ENCODE results near the gene NR1I2. TPM values are rescaled to one million over a fixed set of nuclear protein-coding genes. Genes with fewer than 3 reads are reported as not detected.

NR1I2 gene
- polyA plus RNA-seq, 3 donors, result 0.07 TPM; not detected in 2

GRCh38 chr3:119769394-119770149, 12.3 kb upstream of the NR1I2 start:
- H3K27ac Mint-ChIP-seq, result no peak overlapping the region
- H3K4me1 Mint-ChIP-seq, result peaks cover 5% of the 10 kb centered on the region

GRCh38 chr3:119774444-119774843, 7.5 kb upstream of the NR1I2 start:
- intact Hi-C loops (cut with micrococcal nuclease), result no loop called here
- no peak overlapping the region for H3K9ac ChIP-seq (ENCODE audit: insufficient read depth, low read length, poor library complexity, severe bottlenecking)
- H3K4me1 ChIP-seq (ENCODE audit: control insufficient read depth in 1 of 2, insufficient read depth in 2 of 2, low read length in 2 of 2), result peaks cover 4 to 6% of the 10 kb centered on the region in 2 donors
- no peaks in the 10 kb centered on the region for H3K36me3 Mint-ChIP-seq
- no peaks in the 10 kb centered on the region for H3K79me2 ChIP-seq (ENCODE audit: insufficient read depth, low read length)
- H3K9me3 Mint-ChIP-seq, result peaks cover 0 to 7% (median 5%) of the 10 kb centered on the region in 7 donors
- no peak overlapping the region for H3K4me2 ChIP-seq (replicated peaks; ENCODE audit: extremely low read depth, low read length, poor library complexity, severe bottlenecking)
- H3K27ac Mint-ChIP-seq, result no peak overlapping the region
- no peaks in the 10 kb centered on the region for H3K27me3 Mint-ChIP-seq (ENCODE audit: low read depth in 3 of 3)
- WGBS (ENCODE audit: insufficient coverage), result 20% methylated on average over 1 of the region's 2 CpGs
- peaks cover 14% of the 10 kb centered on the region for H3K4me1 Mint-ChIP-seq
- peak in 1 of 3 donors; percentile 2 for DNase-seq
- TF ChIP-seq, protein P1, sequence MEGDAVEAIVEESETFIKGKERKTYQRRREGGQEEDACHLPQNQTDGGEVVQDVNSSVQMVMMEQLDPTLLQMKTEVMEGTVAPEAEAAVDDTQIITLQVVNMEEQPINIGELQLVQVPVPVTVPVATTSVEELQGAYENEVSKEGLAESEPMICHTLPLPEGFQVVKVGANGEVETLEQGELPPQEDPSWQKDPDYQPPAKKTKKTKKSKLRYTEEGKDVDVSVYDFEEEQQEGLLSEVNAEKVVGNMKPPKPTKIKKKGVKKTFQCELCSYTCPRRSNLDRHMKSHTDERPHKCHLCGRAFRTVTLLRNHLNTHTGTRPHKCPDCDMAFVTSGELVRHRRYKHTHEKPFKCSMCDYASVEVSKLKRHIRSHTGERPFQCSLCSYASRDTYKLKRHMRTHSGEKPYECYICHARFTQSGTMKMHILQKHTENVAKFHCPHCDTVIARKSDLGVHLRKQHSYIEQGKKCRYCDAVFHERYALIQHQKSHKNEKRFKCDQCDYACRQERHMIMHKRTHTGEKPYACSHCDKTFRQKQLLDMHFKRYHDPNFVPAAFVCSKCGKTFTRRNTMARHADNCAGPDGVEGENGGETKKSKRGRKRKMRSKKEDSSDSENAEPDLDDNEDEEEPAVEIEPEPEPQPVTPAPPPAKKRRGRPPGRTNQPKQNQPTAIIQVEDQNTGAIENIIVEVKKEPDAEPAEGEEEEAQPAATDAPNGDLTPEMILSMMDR (IDR thresholded peaks at IDR 0.05), result no peak
- no peaks in the 10 kb centered on the region for H3K27me3 ChIP-seq (ENCODE audit: control insufficient read depth in 2 of 2, insufficient read depth in 2 of 2, low read length in 2 of 2)
- H2AFZ ChIP-seq (ENCODE audit: insufficient read depth, low read depth, low read length, poor library complexity, severe bottlenecking), result no peak overlapping the region
- H3K4me3 Mint-ChIP-seq, result no peak overlapping the region
- H3K9me3 ChIP-seq (replicated peaks in 1 of 2; ENCODE audit: control insufficient read depth in 1 of 2, insufficient read depth in 1 of 2, low read length in 2 of 2), result no peaks in the 10 kb centered on the region
- no peak overlapping the region for H3K27ac ChIP-seq (ENCODE audit: low read depth in 1 of 2, low read length in 2 of 2)
- H3K4me3 ChIP-seq (replicated peaks in 1 of 3; ENCODE audit: low read depth in 2 of 3, low read length in 3 of 3), result no peak overlapping the region
- H3K36me3 ChIP-seq (replicated peaks in 1 of 2; ENCODE audit: control insufficient read depth in 1 of 2, insufficient read depth in 2 of 2, low read length in 2 of 2), result no peaks in the 10 kb centered on the region
- no peaks in the 10 kb centered on the region for H4K20me1 ChIP-seq (ENCODE audit: insufficient read depth, low read length)

More at GRCh38 chr3:119769394-119770149, 12.3 kb upstream of the NR1I2 start:
- WGBS (ENCODE audit: insufficient coverage), result 100% methylated on average over 1 of the region's 8 CpGs
- no peak for DNase-seq
- peak overlapping the region; percentile 36 for H2AFZ ChIP-seq (ENCODE audit: insufficient read depth, low read depth, low read length, poor library complexity, severe bottlenecking)
- H3K9ac ChIP-seq (ENCODE audit: insufficient read depth, low read length, poor library complexity, severe bottlenecking), result no peak overlapping the region
- TF ChIP-seq, protein P1 (IDR thresholded peaks at IDR 0.05), result no peak
- Mint-ChIP-seq H3K36me3 (no peaks in the 10 kb centered on the region), H3K9me3 (peaks cover 0 to 5% (median 4%) of the 10 kb centered on the region in 7 donors), H3K4me3 (no peak overlapping the region), H3K27me3 (ENCODE audit: low read depth in 3 of 3) (no peaks in the 10 kb centered on the region)
- H4K20me1 ChIP-seq (ENCODE audit: insufficient read depth, low read length), result no peaks in the 10 kb centered on the region
- H3K4me1 ChIP-seq (ENCODE audit: control insufficient read depth in 1 of 2, insufficient read depth in 2 of 2, low read length in 2 of 2), result peaks cover 0 to under 1% of the 10 kb centered on the region in 2 donors
- H3K4me2 ChIP-seq (replicated peaks; ENCODE audit: extremely low read depth, low read length, poor library complexity, severe bottlenecking), result no peak overlapping the region
- H3K27ac ChIP-seq (ENCODE audit: low read depth in 1 of 2, low read length in 2 of 2), result no peak overlapping the region
- H3K36me3 ChIP-seq (replicated peaks in 1 of 2; ENCODE audit: control insufficient read depth in 1 of 2, insufficient read depth in 2 of 2, low read length in 2 of 2), result no peaks in the 10 kb centered on the region
- no peaks in the 10 kb centered on the region for H3K27me3 ChIP-seq (ENCODE audit: control insufficient read depth in 2 of 2, insufficient read depth in 2 of 2, low read length in 2 of 2)
- intact Hi-C loops (cut with micrococcal nuclease), result no loop called here
- peaks cover 0 to 7% of the 10 kb centered on the region in 2 donors for H3K9me3 ChIP-seq (replicated peaks in 1 of 2; ENCODE audit: control insufficient read depth in 1 of 2, insufficient read depth in 1 of 2, low read length in 2 of 2)
- no peaks in the 10 kb centered on the region for H3K79me2 ChIP-seq (ENCODE audit: insufficient read depth, low read length)
- no peak overlapping the region for H3K4me3 ChIP-seq (replicated peaks in 1 of 3; ENCODE audit: low read depth in 2 of 3, low read length in 3 of 3)
